ENCODE results near the gene GPS1. TPM values are rescaled to one million over a fixed set of nuclear protein-coding genes. Genes with fewer than 3 reads are reported as not detected.
A peak's percentile ranks its signal among the peaks of the same experiment; 100 is the strongest.

Gene GPS1
- total RNA-seq, 1 donor, result 93.7 TPM

DNA sequence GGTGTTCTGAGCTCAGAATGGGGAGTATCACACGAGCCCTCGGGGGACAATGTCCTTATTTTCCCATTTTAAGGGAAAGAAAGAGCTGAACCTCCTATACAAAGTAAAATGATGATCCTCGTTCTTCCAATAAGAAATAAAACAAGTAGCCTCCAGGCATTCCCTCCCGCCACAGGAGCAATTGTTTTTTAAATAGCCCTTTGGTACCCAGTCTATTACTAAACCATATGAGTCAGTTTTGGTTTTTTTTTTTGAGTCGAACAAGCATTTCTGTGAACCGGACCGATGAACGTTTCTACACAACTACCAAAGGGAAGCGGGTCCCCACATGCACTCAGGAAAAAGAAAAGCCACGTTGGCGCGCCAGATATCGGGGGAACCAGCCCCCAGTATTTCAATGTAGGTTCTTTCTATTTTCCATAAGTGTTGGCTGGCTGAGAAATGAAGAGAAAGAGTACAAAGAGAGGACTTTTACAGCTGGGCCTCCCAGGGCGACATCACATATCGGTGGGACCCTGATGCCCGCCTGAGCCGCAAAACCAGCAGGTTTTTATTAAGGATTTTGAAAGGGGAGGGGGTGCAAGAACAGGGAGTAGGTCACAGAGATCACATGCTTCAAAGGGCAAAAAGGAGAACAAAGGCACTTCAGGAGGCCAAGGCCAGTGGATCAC is 10.4 kb upstream of the GPS1 start:
- H3K9me3 ChIP-seq (ENCODE audit: low read depth, low read length), result no peaks in the 10 kb centered on the region
- peaks cover 15% of the 10 kb centered on the region for H3K4me1 ChIP-seq (ENCODE audit: insufficient read depth, low read length)
- no peaks in the 10 kb centered on the region for H4K20me1 ChIP-seq (ENCODE audit: insufficient read depth, low read length)
- no peaks in the 10 kb centered on the region for H3K79me2 ChIP-seq (ENCODE audit: insufficient read depth, low read length)
- peak overlapping the region; percentile 35 for H2AFZ ChIP-seq (ENCODE audit: low read length)
- no peak for DNase-seq (ENCODE audit: insufficient read length, low spot score, missing footprints)
- TF ChIP-seq, protein P1, sequence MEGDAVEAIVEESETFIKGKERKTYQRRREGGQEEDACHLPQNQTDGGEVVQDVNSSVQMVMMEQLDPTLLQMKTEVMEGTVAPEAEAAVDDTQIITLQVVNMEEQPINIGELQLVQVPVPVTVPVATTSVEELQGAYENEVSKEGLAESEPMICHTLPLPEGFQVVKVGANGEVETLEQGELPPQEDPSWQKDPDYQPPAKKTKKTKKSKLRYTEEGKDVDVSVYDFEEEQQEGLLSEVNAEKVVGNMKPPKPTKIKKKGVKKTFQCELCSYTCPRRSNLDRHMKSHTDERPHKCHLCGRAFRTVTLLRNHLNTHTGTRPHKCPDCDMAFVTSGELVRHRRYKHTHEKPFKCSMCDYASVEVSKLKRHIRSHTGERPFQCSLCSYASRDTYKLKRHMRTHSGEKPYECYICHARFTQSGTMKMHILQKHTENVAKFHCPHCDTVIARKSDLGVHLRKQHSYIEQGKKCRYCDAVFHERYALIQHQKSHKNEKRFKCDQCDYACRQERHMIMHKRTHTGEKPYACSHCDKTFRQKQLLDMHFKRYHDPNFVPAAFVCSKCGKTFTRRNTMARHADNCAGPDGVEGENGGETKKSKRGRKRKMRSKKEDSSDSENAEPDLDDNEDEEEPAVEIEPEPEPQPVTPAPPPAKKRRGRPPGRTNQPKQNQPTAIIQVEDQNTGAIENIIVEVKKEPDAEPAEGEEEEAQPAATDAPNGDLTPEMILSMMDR (IDR thresholded peaks at IDR 0.05; ENCODE audit: extremely low read depth, low read depth, low read length), result no peak
- H3K27ac ChIP-seq (ENCODE audit: low read depth, low read length), result no peak overlapping the region
- H3K36me3 ChIP-seq (ENCODE audit: insufficient read depth, low read length), result no peaks in the 10 kb centered on the region
- H3K27me3 ChIP-seq (ENCODE audit: insufficient read depth, low read length), result no peaks in the 10 kb centered on the region
- peak overlapping the region; percentile 29 for H3K4me2 ChIP-seq (ENCODE audit: insufficient read depth, low read length)
- no peak overlapping the region for H3K4me3 ChIP-seq (ENCODE audit: insufficient read depth, low read length)

DNA sequence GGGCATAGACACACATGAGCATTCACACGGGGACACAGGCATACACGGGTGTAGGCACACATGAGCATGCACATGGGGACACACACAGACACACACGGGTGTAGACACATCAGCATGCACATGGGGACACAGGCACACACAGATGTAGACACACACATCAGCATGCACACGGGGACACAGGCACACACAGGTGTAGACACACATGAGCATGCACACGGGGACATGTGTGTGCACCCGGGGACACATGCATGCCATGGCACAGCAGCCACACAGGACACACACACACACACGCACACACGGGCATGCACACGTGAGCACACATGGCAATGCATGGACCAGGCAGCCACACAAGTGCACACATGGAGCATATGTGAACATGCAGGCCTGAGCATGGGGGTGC is 9.0 kb upstream of the GPS1 start:
- Histone ChIP-seq H3K9me3 (ENCODE audit: low read depth, low read length) (no peaks in the 10 kb centered on the region), H3K4me2 (ENCODE audit: insufficient read depth, low read length) (no peak overlapping the region), H3K27ac (ENCODE audit: low read depth, low read length) (no peak overlapping the region), H3K36me3 (ENCODE audit: insufficient read depth, low read length) (peaks cover 5% of the 10 kb centered on the region), H3K27me3 (ENCODE audit: insufficient read depth, low read length) (no peaks in the 10 kb centered on the region), H2AFZ (ENCODE audit: low read length) (no peak overlapping the region), H3K79me2 (ENCODE audit: insufficient read depth, low read length) (no peaks in the 10 kb centered on the region), H3K4me1 (ENCODE audit: insufficient read depth, low read length) (peaks cover 7% of the 10 kb centered on the region), H3K4me3 (ENCODE audit: insufficient read depth, low read length) (no peak overlapping the region), H4K20me1 (ENCODE audit: insufficient read depth, low read length) (no peaks in the 10 kb centered on the region)
- DNase-seq (ENCODE audit: insufficient read length, low spot score, missing footprints), result no peak
- TF ChIP-seq, protein P1 (IDR thresholded peaks at IDR 0.05; ENCODE audit: extremely low read depth, low read depth, low read length), result no peak

DNA sequence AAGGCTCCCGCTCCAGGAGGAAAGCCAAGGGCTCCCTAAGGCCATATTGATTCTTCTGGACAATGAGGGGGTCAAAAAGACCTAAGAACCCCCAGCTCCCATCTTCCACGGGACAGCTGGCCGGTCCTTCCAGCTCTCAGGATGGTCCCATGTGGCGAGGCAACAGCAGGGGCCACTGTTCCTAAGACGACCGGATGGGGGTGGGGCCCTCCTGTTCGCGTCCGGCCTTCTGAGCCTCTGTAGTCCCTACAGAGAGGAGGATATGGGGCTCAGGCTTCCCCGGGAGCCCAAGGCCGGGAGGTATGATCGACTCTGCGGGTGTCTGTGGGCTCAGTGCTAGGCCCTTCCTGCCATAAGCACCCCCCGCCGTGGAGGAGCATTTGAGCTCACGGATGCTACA is 8.2 kb upstream of the GPS1 start:
- Histone ChIP-seq H3K79me2 (ENCODE audit: insufficient read depth, low read length) (no peaks in the 10 kb centered on the region), H2AFZ (ENCODE audit: low read length) (no peak overlapping the region), H3K9me3 (ENCODE audit: low read depth, low read length) (no peaks in the 10 kb centered on the region), H3K4me2 (ENCODE audit: insufficient read depth, low read length) (no peak overlapping the region), H3K4me3 (ENCODE audit: insufficient read depth, low read length) (no peak overlapping the region), H3K36me3 (ENCODE audit: insufficient read depth, low read length) (peaks cover 13% of the 10 kb centered on the region), H3K4me1 (ENCODE audit: insufficient read depth, low read length) (peaks cover 3% of the 10 kb centered on the region), H3K27ac (ENCODE audit: low read depth, low read length) (no peak overlapping the region), H4K20me1 (ENCODE audit: insufficient read depth, low read length) (no peaks in the 10 kb centered on the region), H3K27me3 (ENCODE audit: insufficient read depth, low read length) (no peaks in the 10 kb centered on the region)
- TF ChIP-seq, protein P1 (IDR thresholded peaks at IDR 0.05; ENCODE audit: extremely low read depth, low read depth, low read length), result no peak
- DNase-seq (ENCODE audit: insufficient read length, low spot score, missing footprints), result no peak

DNA sequence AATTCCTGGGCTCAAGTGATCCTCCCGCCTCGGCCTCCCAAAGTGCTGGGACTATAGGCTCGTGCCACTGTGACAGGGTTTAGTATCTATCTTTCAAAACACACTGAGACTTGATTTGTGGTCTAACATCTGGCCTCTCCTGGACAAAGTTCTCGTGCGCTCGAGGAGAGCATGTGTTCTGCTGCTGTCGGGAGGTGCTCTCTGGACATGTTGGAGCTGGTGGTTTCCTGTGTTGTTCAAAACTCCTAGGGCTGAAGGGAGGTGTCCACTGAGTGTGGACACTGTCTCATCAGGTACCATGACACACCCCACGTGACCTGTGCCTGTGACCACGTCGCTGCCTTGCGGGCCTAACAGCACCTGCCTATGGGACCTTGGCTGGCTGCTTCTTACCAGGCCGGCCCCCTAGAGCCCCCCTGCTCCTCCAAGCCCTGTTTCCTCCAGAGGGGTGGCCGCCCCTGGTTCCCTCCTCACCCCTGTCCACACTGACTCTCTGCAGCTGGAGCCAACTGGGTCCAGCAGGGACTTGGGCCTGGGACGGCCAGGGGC is 5.7 kb upstream of the GPS1 start:
- TF ChIP-seq, protein P1 (IDR thresholded peaks at IDR 0.05; ENCODE audit: extremely low read depth, low read depth, low read length), result no peak
- no peak overlapping the region for H3K27ac ChIP-seq (ENCODE audit: low read depth, low read length)
- no peak for DNase-seq (ENCODE audit: insufficient read length, low spot score, missing footprints)

More for the DNA sequence above, 5.7 kb upstream of the GPS1 start:
- peaks cover 14% of the 10 kb centered on the region for H3K79me2 ChIP-seq (ENCODE audit: insufficient read depth, low read length)
- H3K27me3 ChIP-seq (ENCODE audit: insufficient read depth, low read length), result no peaks in the 10 kb centered on the region
- no peak overlapping the region for H2AFZ ChIP-seq (ENCODE audit: low read length)
- H3K4me3 ChIP-seq (ENCODE audit: insufficient read depth, low read length), result no peak overlapping the region
- H3K9me3 ChIP-seq (ENCODE audit: low read depth, low read length), result no peaks in the 10 kb centered on the region
- no peaks in the 10 kb centered on the region for H4K20me1 ChIP-seq (ENCODE audit: insufficient read depth, low read length)
- peaks cover under 1% of the 10 kb centered on the region for H3K4me1 ChIP-seq (ENCODE audit: insufficient read depth, low read length)
- peaks cover 30% of the 10 kb centered on the region for H3K36me3 ChIP-seq (ENCODE audit: insufficient read depth, low read length)
- H3K4me2 ChIP-seq (ENCODE audit: insufficient read depth, low read length), result no peak overlapping the region

Data from osteoblast (primary cell).